22Rv1 (cell line): ENCODE measurements around the gene H6PD.

Source experiments
- CTCF ChIP-seq: fragments of 450-650 bp; IDR thresholded peaks from 2 replicates; pipeline ENCODE4 v1.5.1; 2017; ENCODE audit warnings: mild to moderate bottlenecking
- ZFX ChIP-seq: fragments of 450-650 bp; IDR thresholded peaks from 2 replicates; pipeline ENCODE4 v1.6.1; 2017; ENCODE audit warnings: antibody characterized with exemption, borderline replicate concordance

GRCh38 chr1:9263276-9263855 lies 28.8 kb downstream of the H6PD start:
- no peak for TF ChIP-seq CTCF
- TF ChIP-seq ZFX: no peak
